Germinal center (tissue), 1 donor: ENCODE results near the gene PSMB2.
"Not testable (repeated sequence)": the region's sequence is repeated elsewhere in the genome, so short reads cannot be mapped to it uniquely, and the experiment has no call there.

Experiments
- DNase-seq: peaks from one replicate; pipeline ENCODE4 v3.0.0; 2012; ENCODE audit warnings: mixed read lengths, low spot score

The PSMB2 gene

GRCh38 chr1:35592991-35593769 is 48.1 kb downstream of the PSMB2 start:
- no peak for DNase-seq

GRCh38 chr1:35591211-35591610 is 50.1 kb downstream of the PSMB2 start:
- no peak for DNase-seq

- DNase-seq, result no peak
Measured at GRCh38 chr1:35590476-35591040, 50.8 kb downstream of the PSMB2 start.

GRCh38 chr1:35589516-35590427 is 51.6 kb downstream of the PSMB2 start:
- DNase-seq, result no peak

- no peak for DNase-seq
Measured at GRCh38 chr1:35588197-35588910, 53.0 kb downstream of the PSMB2 start.

GRCh38 chr1:35587736-35588135 is 53.6 kb downstream of the PSMB2 start:
- no peak for DNase-seq

- DNase-seq, result no peak
Measured at GRCh38 chr1:35586808-35587207, 54.5 kb downstream of the PSMB2 start.

- DNase-seq, result not testable (repeated sequence)
Measured at GRCh38 chr1:35585805-35586204, 55.5 kb downstream of the PSMB2 start.

GRCh38 chr1:35585281-35585680 is 56.0 kb downstream of the PSMB2 start:
- no peak for DNase-seq

- DNase-seq, result not testable (repeated sequence)
Measured at GRCh38 chr1:35581621-35582020, 59.7 kb downstream of the PSMB2 start.

GRCh38 chr1:35580949-35581388 is 60.4 kb downstream of the PSMB2 start:
- no peak for DNase-seq

GRCh38 chr1:35577071-35577998 is 64.0 kb downstream of the PSMB2 start:
- DNase-seq, result peak; percentile 84

- not testable (repeated sequence) for DNase-seq
Measured at GRCh38 chr1:35576766-35577070, 64.6 kb downstream of the PSMB2 start.

- DNase-seq, result no peak
Measured at GRCh38 chr1:35576061-35576765, 65.1 kb downstream of the PSMB2 start.

- DNase-seq, result no peak
Measured at GRCh38 chr1:35575416-35575958, 65.8 kb downstream of the PSMB2 start.

- no peak for DNase-seq
Measured at GRCh38 chr1:35574655-35575415, 66.5 kb downstream of the PSMB2 start.

- no peak for DNase-seq
Measured at GRCh38 chr1:35574125-35574654, 67.1 kb downstream of the PSMB2 start.

GRCh38 chr1:35573198-35574124 is 67.9 kb downstream of the PSMB2 start, which contains the start of gene TFAP2E:
TFAP2E (plus strand) TSS chr1:35573314; CDS start chr1:35573578, 264 bp downstream.
- peak; percentile 34 for DNase-seq
